WTC11 (cell line): ENCODE results near the gene MAEA. TPM values are rescaled to one million over a fixed set of nuclear protein-coding genes. Genes with fewer than 3 reads are reported as not detected.

Experiments
- ATAC-seq: fragments of 200-7000 bp; cut with Tn5 transposase; 2 replicates; pipeline ENCODE4 v1.10.0; 2021; ENCODE audit warnings: mild to moderate bottlenecking, moderate library complexity
- CTCF ChIA-PET: fragments of 300-600 bp; sonication (Branson Sonifier 250); formaldehyde crosslinking; loops from one replicate; lab custom pipeline; 2021; ENCODE audit warnings: antibody characterized with exemption; lab: Charles Lee
- POLR2A ChIA-PET: fragments of 350-600 bp; sonication (Branson Sonifier 250); formaldehyde crosslinking; loops from one replicate; lab custom pipeline; 2021; ENCODE audit warnings: antibody characterized with exemption; lab: Charles Lee
- DNase-seq: peaks from one replicate; pipeline ENCODE4 v3.0.0; 2021; ENCODE audit warnings: low spot score
- H3K27ac Mint-ChIP-seq: 2 replicates; pipeline ENCODE4 v1.8.0; 2021; ENCODE audit warnings: mixed read lengths
- H3K27me3 Mint-ChIP-seq: 2 replicates; pipeline ENCODE4 v1.8.0; 2021; ENCODE audit warnings: low read depth, mild to moderate bottlenecking, moderate library complexity, mixed read lengths
- H3K36me3 Mint-ChIP-seq: 2 replicates; pipeline ENCODE4 v1.8.0; 2021; ENCODE audit warnings: mixed read lengths
- H3K4me1 Mint-ChIP-seq: 2 replicates; pipeline ENCODE4 v1.8.0; 2022; ENCODE audit warnings: mixed read lengths
- H3K4me3 Mint-ChIP-seq: 2 replicates; pipeline ENCODE4 v1.8.0; 2021; ENCODE audit warnings: mild to moderate bottlenecking, moderate library complexity, mixed read lengths
- H3K9me3 Mint-ChIP-seq: 2 replicates; pipeline ENCODE4 v1.8.0; 2021; ENCODE audit warnings: mixed read lengths
- NFYB ChIP-seq: sonication (generic); formaldehyde crosslinking; conservative IDR thresholded peaks from 2 replicates; pipeline ENCODE4 v1.8.0; 2022; ENCODE audit warnings: low read depth, missing genetic modification reagents
- NR2C2 ChIP-seq: sonication (generic); formaldehyde crosslinking; IDR thresholded peaks from 2 replicates; pipeline ENCODE4 v1.8.0; 2022; ENCODE audit warnings: mild to moderate bottlenecking, missing genetic modification reagents
- TP53 ChIP-seq: sonication (generic); formaldehyde crosslinking; IDR thresholded peaks from 2 replicates; pipeline ENCODE4 v1.8.1; 2023; ENCODE audit warnings: mild to moderate bottlenecking, missing genetic modification reagents
- ZNF219 ChIP-seq: sonication (generic); formaldehyde crosslinking; IDR thresholded peaks from 2 replicates; pipeline ENCODE4 v1.8.0; 2023; ENCODE audit warnings: missing genetic modification reagents, mild to moderate bottlenecking, borderline replicate concordance
- ZNF232 ChIP-seq: sonication (generic); formaldehyde crosslinking; IDR thresholded peaks from 2 replicates; pipeline ENCODE4 v1.8.0; 2022; ENCODE audit warnings: mild to moderate bottlenecking, missing genetic modification reagents
- ZNF416 ChIP-seq: fragments of 250-450 bp; sonication (Bioruptor Pico); IDR thresholded peaks from 2 replicates; pipeline ENCODE4 v1.9.0; 2021; ENCODE audit warnings: mild to moderate bottlenecking, inconsistent platforms
- total RNA-seq: library from RNA; stranded (reverse); gene quantifications from 3 replicates; pipeline ENCODE4 v1.2.3, GENCODE V29; 2021
- TF ChIP-seq, protein P1 (sequence below): sonication (generic); formaldehyde crosslinking; conservative IDR thresholded peaks from 2 replicates; pipeline ENCODE4 v1.8.1; 2023; ENCODE audit warnings: mild to moderate bottlenecking, low read depth, missing genetic modification reagents, moderate library complexity
- TF ChIP-seq, protein P2 (sequence below): sonication (generic); formaldehyde crosslinking; IDR thresholded peaks from 2 replicates; pipeline ENCODE4 v1.8.1; 2022; ENCODE audit warnings: mild to moderate bottlenecking, moderate library complexity, missing genetic modification reagents
- TF ChIP-seq, protein P3 (sequence below): sonication (generic); formaldehyde crosslinking; IDR thresholded peaks from 2 replicates; pipeline ENCODE4 v1.8.1; 2023; ENCODE audit warnings: mild to moderate bottlenecking, missing genetic modification reagents
- TF ChIP-seq, protein P4 (sequence below): sonication (generic); formaldehyde crosslinking; IDR thresholded peaks from 2 replicates; pipeline ENCODE4 v1.8.0; 2022; ENCODE audit warnings: missing genetic modification reagents
- TF ChIP-seq, protein P5 (sequence below): sonication (generic); formaldehyde crosslinking; IDR thresholded peaks from 2 replicates; pipeline ENCODE4 v1.8.1; 2022; ENCODE audit warnings: mild to moderate bottlenecking, missing genetic modification reagents, moderate library complexity, borderline replicate concordance

MAEA gene
- total RNA-seq, 1 experiment from 2014 or later, result 86.9 TPM

DNA sequence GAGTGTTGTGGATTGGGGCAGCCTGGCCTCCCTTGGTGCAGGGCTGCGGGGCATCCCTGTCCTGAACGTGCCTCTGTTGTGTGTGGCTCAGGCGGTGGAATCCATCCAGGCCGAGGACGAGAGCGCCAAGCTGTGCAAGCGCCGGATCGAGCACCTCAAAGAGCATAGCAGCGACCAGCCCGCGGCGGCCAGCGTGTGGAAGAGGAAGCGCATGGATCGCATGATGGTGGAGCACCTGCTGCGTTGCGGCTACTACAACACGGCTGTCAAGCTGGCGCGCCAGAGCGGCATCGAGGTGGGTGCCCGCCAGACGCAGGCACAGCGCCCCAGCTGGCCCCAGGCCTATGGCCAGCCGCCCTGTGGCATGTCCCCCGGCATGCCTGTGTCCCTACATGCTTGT is 25.6 kb downstream of the MAEA start (continued):
- TF ChIP-seq, protein P1, sequence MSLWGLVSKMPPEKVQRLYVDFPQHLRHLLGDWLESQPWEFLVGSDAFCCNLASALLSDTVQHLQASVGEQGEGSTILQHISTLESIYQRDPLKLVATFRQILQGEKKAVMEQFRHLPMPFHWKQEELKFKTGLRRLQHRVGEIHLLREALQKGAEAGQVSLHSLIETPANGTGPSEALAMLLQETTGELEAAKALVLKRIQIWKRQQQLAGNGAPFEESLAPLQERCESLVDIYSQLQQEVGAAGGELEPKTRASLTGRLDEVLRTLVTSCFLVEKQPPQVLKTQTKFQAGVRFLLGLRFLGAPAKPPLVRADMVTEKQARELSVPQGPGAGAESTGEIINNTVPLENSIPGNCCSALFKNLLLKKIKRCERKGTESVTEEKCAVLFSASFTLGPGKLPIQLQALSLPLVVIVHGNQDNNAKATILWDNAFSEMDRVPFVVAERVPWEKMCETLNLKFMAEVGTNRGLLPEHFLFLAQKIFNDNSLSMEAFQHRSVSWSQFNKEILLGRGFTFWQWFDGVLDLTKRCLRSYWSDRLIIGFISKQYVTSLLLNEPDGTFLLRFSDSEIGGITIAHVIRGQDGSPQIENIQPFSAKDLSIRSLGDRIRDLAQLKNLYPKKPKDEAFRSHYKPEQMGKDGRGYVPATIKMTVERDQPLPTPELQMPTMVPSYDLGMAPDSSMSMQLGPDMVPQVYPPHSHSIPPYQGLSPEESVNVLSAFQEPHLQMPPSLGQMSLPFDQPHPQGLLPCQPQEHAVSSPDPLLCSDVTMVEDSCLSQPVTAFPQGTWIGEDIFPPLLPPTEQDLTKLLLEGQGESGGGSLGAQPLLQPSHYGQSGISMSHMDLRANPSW (CRISPR knock-in tag), result no peak
- TF ChIP-seq, protein P2, sequence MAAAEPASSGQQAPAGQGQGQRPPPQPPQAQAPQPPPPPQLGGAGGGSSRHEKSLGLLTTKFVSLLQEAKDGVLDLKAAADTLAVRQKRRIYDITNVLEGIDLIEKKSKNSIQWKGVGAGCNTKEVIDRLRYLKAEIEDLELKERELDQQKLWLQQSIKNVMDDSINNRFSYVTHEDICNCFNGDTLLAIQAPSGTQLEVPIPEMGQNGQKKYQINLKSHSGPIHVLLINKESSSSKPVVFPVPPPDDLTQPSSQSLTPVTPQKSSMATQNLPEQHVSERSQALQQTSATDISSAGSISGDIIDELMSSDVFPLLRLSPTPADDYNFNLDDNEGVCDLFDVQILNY (CRISPR knock-in tag), result no peak
- TF ChIP-seq, protein P3, sequence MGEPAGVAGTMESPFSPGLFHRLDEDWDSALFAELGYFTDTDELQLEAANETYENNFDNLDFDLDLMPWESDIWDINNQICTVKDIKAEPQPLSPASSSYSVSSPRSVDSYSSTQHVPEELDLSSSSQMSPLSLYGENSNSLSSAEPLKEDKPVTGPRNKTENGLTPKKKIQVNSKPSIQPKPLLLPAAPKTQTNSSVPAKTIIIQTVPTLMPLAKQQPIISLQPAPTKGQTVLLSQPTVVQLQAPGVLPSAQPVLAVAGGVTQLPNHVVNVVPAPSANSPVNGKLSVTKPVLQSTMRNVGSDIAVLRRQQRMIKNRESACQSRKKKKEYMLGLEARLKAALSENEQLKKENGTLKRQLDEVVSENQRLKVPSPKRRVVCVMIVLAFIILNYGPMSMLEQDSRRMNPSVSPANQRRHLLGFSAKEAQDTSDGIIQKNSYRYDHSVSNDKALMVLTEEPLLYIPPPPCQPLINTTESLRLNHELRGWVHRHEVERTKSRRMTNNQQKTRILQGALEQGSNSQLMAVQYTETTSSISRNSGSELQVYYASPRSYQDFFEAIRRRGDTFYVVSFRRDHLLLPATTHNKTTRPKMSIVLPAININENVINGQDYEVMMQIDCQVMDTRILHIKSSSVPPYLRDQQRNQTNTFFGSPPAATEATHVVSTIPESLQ (CRISPR knock-in tag), result no peak
- TF ChIP-seq, all 79 proteins: peak for 0

DNA sequence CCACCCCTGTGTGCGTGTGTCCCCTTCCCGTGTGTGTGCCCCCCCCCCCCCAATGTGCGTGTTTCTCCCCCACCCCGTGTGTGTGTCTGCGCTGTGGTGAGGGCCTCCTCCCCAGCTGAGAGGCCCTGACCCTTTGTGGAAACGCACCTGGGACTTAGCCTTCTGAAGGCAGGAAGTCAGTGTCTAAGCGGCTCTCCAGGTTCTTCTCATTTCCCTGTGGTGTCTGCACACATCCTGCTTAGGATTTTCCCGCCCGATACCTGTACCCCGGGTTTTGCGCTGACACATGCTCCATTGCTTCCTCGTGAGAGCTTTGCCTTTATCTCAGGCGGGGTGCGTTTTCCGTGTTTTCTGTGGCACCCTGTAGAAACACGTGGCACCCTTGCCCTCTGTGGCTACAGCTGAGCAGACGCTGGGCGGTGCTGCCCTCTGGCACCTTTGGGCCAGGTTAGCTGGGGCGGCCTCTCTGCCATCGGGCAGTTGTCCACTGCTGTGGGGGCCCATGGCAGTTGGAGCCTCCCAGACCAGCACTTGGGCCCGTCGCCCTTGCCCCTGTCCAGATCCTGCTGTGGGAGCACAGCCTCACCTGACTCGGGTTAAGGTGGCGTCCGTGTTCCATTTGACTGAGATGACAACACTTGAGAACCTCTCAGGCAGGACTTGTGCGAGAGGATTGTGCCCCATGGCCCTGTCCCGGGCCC is 26.3 kb downstream of the MAEA start:
- Mint-ChIP-seq H3K9me3 (peaks cover 3% of the 10 kb centered on the region; the same call in 1 of the 2 replicates), H3K36me3 (peaks cover 62% of the 10 kb centered on the region), H3K4me3 (no peak overlapping the region), H3K27ac (no peak overlapping the region), H3K27me3 (no peaks in the 10 kb centered on the region), H3K4me1 (no peaks in the 10 kb centered on the region)
- TF ChIP-seq, protein P4, sequence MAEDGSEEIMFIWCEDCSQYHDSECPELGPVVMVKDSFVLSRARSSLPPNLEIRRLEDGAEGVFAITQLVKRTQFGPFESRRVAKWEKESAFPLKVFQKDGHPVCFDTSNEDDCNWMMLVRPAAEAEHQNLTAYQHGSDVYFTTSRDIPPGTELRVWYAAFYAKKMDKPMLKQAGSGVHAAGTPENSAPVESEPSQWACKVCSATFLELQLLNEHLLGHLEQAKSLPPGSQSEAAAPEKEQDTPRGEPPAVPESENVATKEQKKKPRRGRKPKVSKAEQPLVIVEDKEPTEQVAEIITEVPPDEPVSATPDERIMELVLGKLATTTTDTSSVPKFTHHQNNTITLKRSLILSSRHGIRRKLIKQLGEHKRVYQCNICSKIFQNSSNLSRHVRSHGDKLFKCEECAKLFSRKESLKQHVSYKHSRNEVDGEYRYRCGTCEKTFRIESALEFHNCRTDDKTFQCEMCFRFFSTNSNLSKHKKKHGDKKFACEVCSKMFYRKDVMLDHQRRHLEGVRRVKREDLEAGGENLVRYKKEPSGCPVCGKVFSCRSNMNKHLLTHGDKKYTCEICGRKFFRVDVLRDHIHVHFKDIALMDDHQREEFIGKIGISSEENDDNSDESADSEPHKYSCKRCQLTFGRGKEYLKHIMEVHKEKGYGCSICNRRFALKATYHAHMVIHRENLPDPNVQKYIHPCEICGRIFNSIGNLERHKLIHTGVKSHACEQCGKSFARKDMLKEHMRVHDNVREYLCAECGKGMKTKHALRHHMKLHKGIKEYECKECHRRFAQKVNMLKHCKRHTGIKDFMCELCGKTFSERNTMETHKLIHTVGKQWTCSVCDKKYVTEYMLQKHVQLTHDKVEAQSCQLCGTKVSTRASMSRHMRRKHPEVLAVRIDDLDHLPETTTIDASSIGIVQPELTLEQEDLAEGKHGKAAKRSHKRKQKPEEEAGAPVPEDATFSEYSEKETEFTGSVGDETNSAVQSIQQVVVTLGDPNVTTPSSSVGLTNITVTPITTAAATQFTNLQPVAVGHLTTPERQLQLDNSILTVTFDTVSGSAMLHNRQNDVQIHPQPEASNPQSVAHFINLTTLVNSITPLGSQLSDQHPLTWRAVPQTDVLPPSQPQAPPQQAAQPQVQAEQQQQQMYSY, result 0 out of 2 replicates have a peak, but pooled peaks have one; percentile 21
- no peak for TF ChIP-seq ZNF416 (CRISPR knock-in tag)
- DNase-seq (no peak), ATAC-seq (no peak)
- POLR2A ChIA-PET, result no interaction called here
- CTCF ChIA-PET, result no interaction called here

DNA sequence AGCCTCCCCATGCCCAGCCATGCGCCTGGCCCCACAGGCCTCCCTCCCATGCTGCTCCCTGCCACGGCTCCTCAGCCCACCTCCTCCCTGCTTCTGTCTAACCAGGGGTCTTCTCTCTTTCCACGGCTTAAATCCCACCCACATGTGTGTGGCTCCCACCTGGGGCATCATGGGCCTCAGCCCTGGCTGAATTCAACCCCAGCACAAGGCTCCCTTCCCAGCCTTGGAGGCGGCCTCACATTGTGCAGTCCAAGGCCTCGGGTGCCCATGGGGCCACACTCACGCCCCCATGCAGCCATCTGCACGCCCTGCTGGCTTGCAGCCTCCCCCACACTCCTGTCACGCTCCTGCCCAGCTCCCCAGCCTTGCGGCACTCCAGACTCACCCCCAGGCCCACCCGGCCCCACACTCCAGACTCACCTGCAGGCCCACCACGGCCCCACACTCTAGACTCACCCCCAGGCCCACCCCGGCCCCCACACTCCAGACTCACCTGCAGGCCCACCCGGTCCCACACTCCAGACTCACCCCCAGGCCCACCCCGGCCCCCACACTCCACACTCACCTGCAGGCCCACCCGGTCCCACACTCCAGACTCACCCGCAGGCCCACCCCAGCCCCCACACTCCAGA is 27.0 kb downstream of the MAEA start:
- no peak for TF ChIP-seq NR2C2 (CRISPR knock-in tag)
- TF ChIP-seq, protein P5, sequence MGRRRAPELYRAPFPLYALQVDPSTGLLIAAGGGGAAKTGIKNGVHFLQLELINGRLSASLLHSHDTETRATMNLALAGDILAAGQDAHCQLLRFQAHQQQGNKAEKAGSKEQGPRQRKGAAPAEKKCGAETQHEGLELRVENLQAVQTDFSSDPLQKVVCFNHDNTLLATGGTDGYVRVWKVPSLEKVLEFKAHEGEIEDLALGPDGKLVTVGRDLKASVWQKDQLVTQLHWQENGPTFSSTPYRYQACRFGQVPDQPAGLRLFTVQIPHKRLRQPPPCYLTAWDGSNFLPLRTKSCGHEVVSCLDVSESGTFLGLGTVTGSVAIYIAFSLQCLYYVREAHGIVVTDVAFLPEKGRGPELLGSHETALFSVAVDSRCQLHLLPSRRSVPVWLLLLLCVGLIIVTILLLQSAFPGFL (CRISPR knock-in tag), result no peak
- TF ChIP-seq TP53 (CRISPR knock-in tag), result no peak
- TF ChIP-seq, protein P3 (CRISPR knock-in tag), result no peak
- no peak for TF ChIP-seq ZNF232 (CRISPR knock-in tag)
- TF ChIP-seq ZNF219, result no peak
- TF ChIP-seq, protein P1 (CRISPR knock-in tag), result no peak
- TF ChIP-seq NFYB, result no peak
- no peak for DNase-seq
- Mint-ChIP-seq H3K4me3 (no peak overlapping the region), H3K36me3 (peaks cover 60% of the 10 kb centered on the region), H3K9me3 (peaks cover 3% of the 10 kb centered on the region; the same call in 1 of the 2 replicates), H3K27ac (no peak overlapping the region), H3K27me3 (no peaks in the 10 kb centered on the region), H3K4me1 (no peaks in the 10 kb centered on the region)
- ChIA-PET CTCF (no interaction called here), POLR2A (no interaction called here)
- no peak for ATAC-seq
